ENCODE results near the gene CHMP2B.

DNA sequence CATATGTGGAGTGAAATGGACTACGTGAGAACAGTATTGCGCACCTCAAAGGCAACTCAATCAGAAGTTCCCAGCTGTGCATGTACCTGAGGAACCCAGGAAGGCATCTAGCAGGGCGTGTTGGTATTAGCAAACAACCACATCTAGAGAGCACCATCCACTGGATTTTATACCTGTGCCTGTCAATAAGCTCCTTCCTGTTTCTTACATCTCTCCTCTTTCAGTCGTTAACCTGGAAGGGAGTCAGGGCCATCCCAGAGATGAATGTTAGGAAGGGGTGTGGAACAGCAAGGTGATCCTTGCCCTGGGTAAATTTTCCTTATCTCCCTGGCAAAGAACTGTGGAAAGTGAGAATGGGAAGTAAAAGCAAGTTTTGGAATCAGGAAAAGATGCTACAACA lies 29.6 kb upstream of the CHMP2B start:
- TF ChIP-seq POLR2AphosphoS5 (IDR thresholded peaks at IDR 0.05; ENCODE audit: low read depth, low read length) = no peak
- no peak for TF ChIP-seq POLR2A (IDR thresholded peaks at IDR 0.05; ENCODE audit: low read depth, low read length)
